Stimulated activated CD8-positive, alpha-beta memory T cell treated with anti-CD3 and anti-CD28 coated beads, Interleukin-2, amount 100 ng/mL, for 1 hour (primary cell): ENCODE data around the gene LIG3.
"Not testable (repeated sequence)": the region's sequence is repeated elsewhere in the genome, so short reads cannot be mapped to it uniquely, and the experiment has no call there.

Source experiments
- DNase-seq, 2 donors: peaks; one replicate each; pipeline ENCODE4 v3.0.0-alpha.2; 2020; ENCODE audit warnings: low read depth in 2 of 2

The LIG3 gene

GRCh38 chr17:35041390-35041789 lies 61.1 kb downstream of the LIG3 start:
- no peak for DNase-seq

- no peak for DNase-seq
These were observed 63.9 kb downstream of the LIG3 start for GRCh38 chr17:35044181-35044580.

DNA sequence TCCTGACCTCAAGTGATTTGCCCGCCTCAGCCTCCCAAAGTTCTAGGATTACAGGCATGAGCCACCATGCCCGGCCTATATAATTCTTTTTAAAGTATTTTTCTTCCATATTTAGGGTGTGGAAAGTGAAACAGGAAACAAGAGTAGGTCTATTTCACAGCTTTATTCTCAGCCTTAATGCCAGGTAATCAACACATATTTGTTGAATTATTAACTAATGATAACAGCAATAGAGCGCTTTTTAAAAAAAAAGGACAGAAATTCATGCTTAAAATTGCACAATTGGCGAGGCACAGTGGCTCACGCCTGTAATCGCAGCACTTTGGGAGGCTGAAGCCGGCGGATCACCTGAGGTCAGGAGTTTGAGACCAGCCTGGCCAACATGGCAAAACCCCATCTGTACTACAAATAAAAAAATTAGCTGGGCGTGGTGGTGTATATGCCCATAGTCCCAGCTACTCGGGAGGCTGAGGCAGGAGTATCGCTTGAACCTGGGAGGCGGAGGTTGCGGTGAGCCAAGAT lies 65.2 kb downstream of the LIG3 start:
- not testable (repeated sequence) for DNase-seq

DNA sequence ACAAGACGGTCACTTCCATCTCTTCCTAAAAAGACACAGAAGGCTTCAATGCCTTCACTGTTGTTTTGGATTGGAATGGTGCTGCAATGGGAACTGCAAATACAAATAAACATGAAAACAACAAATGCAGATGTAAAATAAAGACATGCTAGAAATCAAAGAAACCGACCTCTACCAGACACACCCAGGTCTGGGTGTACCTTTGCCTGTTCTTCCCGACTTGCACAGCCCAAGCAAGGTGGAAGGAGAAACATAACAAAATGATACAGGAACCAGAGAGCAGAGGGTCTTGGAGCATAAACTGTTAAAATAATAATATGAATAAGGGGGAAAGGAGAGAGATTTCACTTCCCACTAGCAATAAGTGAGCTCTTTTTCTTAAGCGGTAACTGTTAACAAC lies 65.9 kb downstream of the LIG3 start:
- no peak for DNase-seq

DNA sequence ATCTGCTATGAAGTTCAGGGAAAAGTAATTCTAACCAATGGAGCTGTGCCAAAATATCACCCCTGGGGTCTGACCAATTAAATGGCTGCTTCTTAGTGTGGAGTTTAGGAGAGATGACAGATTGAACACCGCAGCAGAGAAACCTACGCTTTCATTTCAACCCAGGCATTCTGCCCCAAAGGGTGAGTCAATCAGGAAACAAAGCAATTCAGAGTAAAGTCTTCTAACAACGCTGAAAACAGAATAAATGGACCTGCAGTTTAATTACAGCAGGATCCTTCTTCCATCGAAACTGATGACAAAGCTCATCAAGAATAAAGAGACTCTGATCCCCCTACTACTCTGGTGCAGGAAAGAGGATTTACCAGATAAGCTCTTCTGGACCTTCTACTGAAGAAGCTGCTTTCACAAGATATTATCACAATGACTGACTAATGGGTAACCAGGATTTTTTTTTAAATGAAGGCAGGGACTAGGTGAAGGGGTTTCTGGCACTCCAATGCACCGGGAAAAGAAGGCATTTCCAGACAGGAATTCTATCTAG lies 66.5 kb downstream of the LIG3 start:
- DNase-seq, result peak; percentile 14 to 25

DNA sequence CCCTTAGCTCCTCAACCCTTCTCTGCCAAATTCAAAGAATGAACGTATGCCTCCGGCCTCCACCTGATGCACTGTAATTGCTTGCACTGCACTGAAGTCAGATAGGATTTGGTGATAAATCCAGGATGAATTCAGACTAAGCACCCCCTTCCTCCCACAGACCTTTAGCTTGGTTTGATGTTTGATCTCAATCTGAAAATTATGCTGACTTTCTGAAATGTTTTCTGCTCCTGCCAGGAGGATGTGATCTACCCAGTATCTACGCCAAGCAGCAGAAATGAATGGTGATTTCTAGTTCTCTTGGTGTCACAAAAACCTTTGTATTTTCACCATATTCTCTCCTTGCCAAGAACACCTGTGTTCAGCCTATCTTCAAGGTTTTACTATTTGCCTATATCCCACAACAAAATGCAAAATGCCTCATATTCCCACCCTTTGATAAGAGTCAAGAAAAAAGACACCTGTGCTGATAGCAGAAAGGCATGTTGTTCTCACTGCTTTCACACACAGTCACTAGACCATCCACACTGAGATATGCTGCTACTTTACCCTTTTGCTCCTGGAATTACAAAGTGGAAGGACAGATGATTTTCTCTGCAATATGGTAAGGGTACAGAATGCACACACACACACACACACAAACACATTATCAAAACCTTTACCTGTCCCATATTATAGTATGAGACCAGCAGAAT lies 68.5 kb downstream of the LIG3 start:
- no peak for DNase-seq

DNA sequence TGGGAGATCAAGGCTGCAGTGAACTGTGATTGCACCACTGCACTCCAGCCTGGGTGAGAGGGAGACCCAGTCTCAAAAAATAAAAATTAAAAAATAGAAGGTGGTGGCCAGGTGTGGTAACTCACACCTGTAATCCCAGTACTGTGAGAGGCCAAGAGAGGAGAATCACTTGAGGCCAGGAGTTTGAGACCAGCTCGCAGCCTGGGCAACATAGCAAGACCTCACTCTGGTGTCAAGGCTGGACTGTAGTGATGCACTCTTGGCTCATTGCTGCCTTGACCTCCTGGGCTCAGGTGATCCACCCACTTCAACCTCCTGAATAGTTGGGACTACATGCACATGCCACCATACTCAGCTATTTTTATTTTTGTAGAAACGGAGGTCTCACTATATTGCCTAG lies 69.9 kb downstream of the LIG3 start:
- DNase-seq, result no peak

- no peak for DNase-seq
These were observed 70.9 kb downstream of the LIG3 start for GRCh38 chr17:35051183-35051578.

- DNase-seq, result no peak
These were observed 71.4 kb downstream of the LIG3 start for GRCh38 chr17:35051579-35052240.

DNA sequence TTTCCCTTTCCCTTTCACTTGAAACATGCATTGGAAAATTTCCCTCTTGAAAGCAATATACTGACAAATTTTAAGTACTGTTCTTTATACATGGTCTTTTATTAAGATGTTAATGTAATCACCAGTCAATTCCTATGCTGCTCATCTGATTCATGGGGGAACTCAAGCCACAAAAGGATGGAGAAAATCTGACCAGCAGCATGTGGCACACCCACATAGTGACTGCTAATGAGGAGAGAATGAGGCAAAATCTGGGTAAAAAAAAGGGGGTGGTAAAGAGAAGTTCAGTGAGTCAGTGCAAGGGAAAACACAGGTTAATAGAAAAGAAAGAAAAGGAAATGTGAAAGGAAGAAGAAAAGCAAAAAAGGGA lies 71.9 kb downstream of the LIG3 start:
- no peak for DNase-seq

DNA sequence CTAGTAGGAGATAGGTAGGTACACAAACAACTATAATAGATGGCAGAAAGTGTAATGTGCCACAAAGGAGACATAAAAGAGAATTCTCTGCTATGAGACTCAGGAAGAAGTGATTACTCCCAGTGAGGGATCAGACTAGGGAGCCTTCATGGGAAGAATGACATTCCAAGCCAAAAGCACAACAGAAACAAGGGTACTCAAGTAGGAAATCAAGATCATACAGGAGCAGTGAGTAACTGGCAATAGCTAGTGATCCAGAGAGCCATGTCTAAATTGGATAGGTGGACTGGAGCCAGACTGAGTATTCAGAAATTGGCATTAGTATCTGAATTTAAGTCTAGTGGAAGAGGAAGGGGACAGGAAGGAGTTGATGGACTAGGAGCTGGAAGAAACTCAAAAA lies 72.5 kb downstream of the LIG3 start:
- no peak for DNase-seq

GRCh38 chr17:35053204-35053603 lies 72.9 kb downstream of the LIG3 start:
- DNase-seq, result no peak

GRCh38 chr17:35056013-35056412 lies 75.7 kb downstream of the LIG3 start:
- no peak for DNase-seq

- no peak for DNase-seq
These were observed 77.1 kb downstream of the LIG3 start for GRCh38 chr17:35057332-35057915.
